Endothelial cell of umbilical vein (primary cell): ENCODE data around the gene HOXC13. TPM values are rescaled to one million over a fixed set of nuclear protein-coding genes. Genes with fewer than 3 reads are reported as not detected.

Experiments
- BruUV-seq: library from RNA; stranded (reverse); fragments of 400-500 nt; replicated peaks from 2 replicates; lab custom pipeline; 2021; lab: Mats Ljungman, UMichigan
- CTCF ChIA-PET: fragments of 300-600, 350-600 bp; sonication (Branson Sonifier 250); formaldehyde crosslinking; loops from one replicate; lab custom pipeline; 2021; ENCODE audit warnings: antibody characterized with exemption, inconsistent platforms; lab: Charles Lee
- POLR2A ChIA-PET: fragments of 300-600, 350-600 bp; sonication (Branson Sonifier 250); formaldehyde crosslinking; loops from one replicate; lab custom pipeline; 2021; ENCODE audit warnings: antibody characterized with exemption, inconsistent platforms; lab: Charles Lee
- DNase-seq: peaks from one replicate; pipeline ENCODE4 v3.0.0-alpha.2; 2011; ENCODE audit warnings: low read depth, low spot score
- FAIRE-seq: peaks from 2 replicates; lab custom pipeline; 2011; peaks lifted over from hg19 to GRCh38; lab: Jason Lieb, UNC
- H2AFZ ChIP-seq: 2 replicates; pipeline ENCODE4 v1.6.0; 2012; ENCODE audit warnings: low read depth, low read length, control low read depth, inconsistent platforms
- H3K27ac ChIP-seq: 2 replicates; pipeline ENCODE4 v1.5.1; 2011; ENCODE audit warnings: low read depth, mild to moderate bottlenecking, control low read depth, low read length, moderate library complexity; ENCODE audit not compliant: insufficient read depth
- H3K27me3 ChIP-seq, 2 experiments: 2 replicates each; pipeline versions ENCODE4 v1.6.0 to v1.6.1; 2011; ENCODE audit warnings: low read length in 2 of 2, mixed read lengths in 1 of 2; ENCODE audit not compliant: control insufficient read depth in 2 of 2, insufficient read depth in 2 of 2
- H3K36me3 ChIP-seq, 2 experiments: 2 replicates in 1 of 2; 3 replicates in 1 of 2; pipeline ENCODE4 v1.5.1; 2011; ENCODE audit warnings: low read length in 2 of 2, mild to moderate bottlenecking in 1 of 2, moderate library complexity in 1 of 2; ENCODE audit not compliant: control insufficient read depth in 2 of 2, insufficient read depth in 2 of 2; ENCODE audit errors: extremely low read depth in 1 of 2
- H3K4me1 ChIP-seq: 3 replicates; pipeline ENCODE4 v1.5.1; 2011; ENCODE audit warnings: mild to moderate bottlenecking, low read length; ENCODE audit not compliant: control insufficient read depth, insufficient read depth; ENCODE audit errors: extremely low read depth
- H3K4me2 ChIP-seq: 2 replicates; pipeline ENCODE4 v1.6.1; 2011; ENCODE audit warnings: low read length, control low read depth, mixed read lengths; ENCODE audit not compliant: insufficient read depth
- H3K4me3 ChIP-seq, 3 experiments: fragments of 200-600 bp in 1 of 3; sonication (generic), shearing (Covaris generic) in 1 of 3; replicated peaks in 1 of 3; 2 replicates each; pipeline ENCODE4 v1.5.1; 2011 to 2016; ENCODE audit warnings: control low read depth in 3 of 3, low read length in 3 of 3, mild to moderate bottlenecking in 2 of 3, inconsistent platforms in 1 of 3, low read depth in 1 of 3, moderate library complexity in 1 of 3; ENCODE audit not compliant: insufficient read depth in 1 of 3
- H3K79me2 ChIP-seq: 2 replicates; pipeline ENCODE4 v1.6.0; 2012; ENCODE audit warnings: low read length, inconsistent platforms; ENCODE audit not compliant: control insufficient read depth, insufficient read depth
- H3K9ac ChIP-seq: replicated peaks from 2 replicates; pipeline ENCODE3; 2011; ENCODE audit warnings: low read length, control low read depth; ENCODE audit not compliant: insufficient read depth; ENCODE audit errors: extremely low read depth
- H3K9me1 ChIP-seq: replicated peaks from 3 replicates; pipeline ENCODE4 v1.6.0; 2011; ENCODE audit warnings: mild to moderate bottlenecking, low read length; ENCODE audit not compliant: control insufficient read depth, insufficient read depth; ENCODE audit errors: extremely low read depth
- H3K9me3 ChIP-seq: replicated peaks from 2 replicates; pipeline ENCODE4 v1.5.1; 2012; ENCODE audit warnings: low read length, inconsistent platforms; ENCODE audit not compliant: control insufficient read depth, insufficient read depth
- H4K20me1 ChIP-seq: replicated peaks from 2 replicates; pipeline ENCODE3; 2011; ENCODE audit warnings: mild to moderate bottlenecking, low read length; ENCODE audit not compliant: control insufficient read depth, insufficient read depth; ENCODE audit errors: extremely low read depth
- EZH2 ChIP-seq: IDR thresholded peaks from 2 replicates; pipeline ENCODE4 v1.6.1; 2012; ENCODE audit warnings: borderline replicate concordance, low read depth, mild to moderate bottlenecking, moderate library complexity, low read length, inconsistent platforms; ENCODE audit not compliant: severe bottlenecking
- FOS ChIP-seq: IDR thresholded peaks from 2 replicates; pipeline ENCODE4 v1.6.1; 2011; ENCODE audit warnings: mild to moderate bottlenecking, low read length, moderate library complexity, borderline replicate concordance; ENCODE audit not compliant: insufficient read depth
- GATA2 ChIP-seq: IDR thresholded peaks from 2 replicates; pipeline ENCODE4 v1.7.0; 2011; ENCODE audit warnings: low read depth, mild to moderate bottlenecking, moderate library complexity, mixed read lengths, low read length; ENCODE audit not compliant: insufficient read length, insufficient read depth
- JUN ChIP-seq: IDR thresholded peaks from 2 replicates; pipeline ENCODE4 v1.6.1; 2011; ENCODE audit warnings: borderline replicate concordance, low read depth; ENCODE audit not compliant: insufficient read length, insufficient read depth
- MAX ChIP-seq: IDR thresholded peaks from 2 replicates; pipeline ENCODE4 v1.6.1; 2011; ENCODE audit not compliant: insufficient read depth, insufficient read length
- MYC ChIP-seq: IDR thresholded peaks from one replicate; pipeline ENCODE4 v1.6.1; 2011; ENCODE audit warnings: mild to moderate bottlenecking, low read depth, low read length
- POLR2A ChIP-seq: IDR thresholded peaks from 2 replicates; pipeline ENCODE4 v1.6.1; 2012; ENCODE audit warnings: low read depth, mild to moderate bottlenecking, control low read depth, low read length
- POLR2AphosphoS5 ChIP-seq: IDR thresholded peaks from 2 replicates; pipeline ENCODE4 v1.6.1; 2012; ENCODE audit warnings: low read depth, mild to moderate bottlenecking, control low read depth, low read length, moderate library complexity; ENCODE audit not compliant: insufficient read depth
- dilution Hi-C: fragments of 300-500 bp; cut with MboI; formaldehyde crosslinking; loops from one replicate; pipeline ENCODE4 v1.15.0; 2019; ENCODE audit warnings: low sequenced_read_pairs; ENCODE audit not compliant: extremely low pct_ligation_motif_present
- intact Hi-C: fragments of 100-400 bp; cut with micrococcal nuclease; formaldehyde crosslinking; loops from one replicate; pipeline ENCODE4 v1.10.0; 2022
- polyA plus RNA-seq, 4 experiments: library from polyadenylated mRNA; depleted of rRNA in 3 of 4; stranded (reverse) in 3 of 4; unstranded in 1 of 4; fragments of >200 nt; gene quantifications; 2 replicates each; pipeline versions ENCODE4 v1.2.1 to v1.2.3, GENCODE V29; 2011 to 2012; ENCODE audit warnings: missing spikeins in 1 of 4
- total RNA-seq: library from RNA; stranded (reverse); gene quantifications from 2 replicates; pipeline ENCODE4 v1.2.3, GENCODE V29; 2021
- TF ChIP-seq, protein P1 (sequence below), 2 donors: IDR thresholded peaks; 1 replicate in 1 of 2; 2 replicates in 1 of 2; pipeline ENCODE4 v1.5.1; 2011; ENCODE audit warnings: low read length in 2 of 2, mild to moderate bottlenecking in 2 of 2, moderate library complexity in 2 of 2, control low read depth in 1 of 2, inconsistent platforms in 1 of 2, low read depth in 1 of 2; ENCODE audit not compliant: insufficient read depth in 1 of 2; ENCODE audit errors: extremely low read depth in 1 of 2

Gene HOXC13
- total and polyA plus RNA-seq, 2 donors (not counting 3 experiments of a cell fraction or from before 2014, with no cell fraction given): not detected

- Histone ChIP-seq H3K4me2 (no peak overlapping the region), H3K4me3 (no peak overlapping the region), H3K79me2 (no peaks in the 10 kb centered on the region), H3K4me1 (no peaks in the 10 kb centered on the region), H2AFZ (no peak overlapping the region), H4K20me1 (no peaks in the 10 kb centered on the region), H3K36me3 (no peaks in the 10 kb centered on the region), H3K27me3 (peaks cover 85 to 91% of the 10 kb centered on the region in 2 experiments), H3K9me3 (no peaks in the 10 kb centered on the region), H3K9me1 (no peaks in the 10 kb centered on the region), H3K9ac (no peak overlapping the region), H3K27ac (no peak overlapping the region)
- intact Hi-C loops: no loop called here
- no TSS peak for BruUV-seq
- no peak for TF ChIP-seq GATA2
- TF ChIP-seq MYC: no peak
- no peak for TF ChIP-seq MAX
- TF ChIP-seq POLR2AphosphoS5: no peak
- TF ChIP-seq FOS: no peak
- no peak for TF ChIP-seq POLR2A
- TF ChIP-seq, protein P1, sequence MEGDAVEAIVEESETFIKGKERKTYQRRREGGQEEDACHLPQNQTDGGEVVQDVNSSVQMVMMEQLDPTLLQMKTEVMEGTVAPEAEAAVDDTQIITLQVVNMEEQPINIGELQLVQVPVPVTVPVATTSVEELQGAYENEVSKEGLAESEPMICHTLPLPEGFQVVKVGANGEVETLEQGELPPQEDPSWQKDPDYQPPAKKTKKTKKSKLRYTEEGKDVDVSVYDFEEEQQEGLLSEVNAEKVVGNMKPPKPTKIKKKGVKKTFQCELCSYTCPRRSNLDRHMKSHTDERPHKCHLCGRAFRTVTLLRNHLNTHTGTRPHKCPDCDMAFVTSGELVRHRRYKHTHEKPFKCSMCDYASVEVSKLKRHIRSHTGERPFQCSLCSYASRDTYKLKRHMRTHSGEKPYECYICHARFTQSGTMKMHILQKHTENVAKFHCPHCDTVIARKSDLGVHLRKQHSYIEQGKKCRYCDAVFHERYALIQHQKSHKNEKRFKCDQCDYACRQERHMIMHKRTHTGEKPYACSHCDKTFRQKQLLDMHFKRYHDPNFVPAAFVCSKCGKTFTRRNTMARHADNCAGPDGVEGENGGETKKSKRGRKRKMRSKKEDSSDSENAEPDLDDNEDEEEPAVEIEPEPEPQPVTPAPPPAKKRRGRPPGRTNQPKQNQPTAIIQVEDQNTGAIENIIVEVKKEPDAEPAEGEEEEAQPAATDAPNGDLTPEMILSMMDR (IDR thresholded peaks at IDR 0.05; ENCODE audit: extremely low read depth in 1 of 2, insufficient read depth in 1 of 2, low read depth in 1 of 2, low read length in 2 of 2): no peak
- TF ChIP-seq JUN: no peak
- TF ChIP-seq EZH2: no peak
- ChIA-PET CTCF (interaction anchor here (1.5 kb wide), 1 partner anchor 10 kb away, joined by 3 read pairs; no protein-coding TSS in a partner anchor), POLR2A (no interaction called here)
- no peak for FAIRE-seq
- dilution Hi-C loops: no loop called here
- no peak for DNase-seq
Measured at GRCh38 chr12:53980802-53981496, 42.3 kb downstream of the HOXC13 start.
